BJ (cell line): ENCODE data around the gene CLDN3. TPM values are rescaled to one million over a fixed set of nuclear protein-coding genes. Genes with fewer than 3 reads are reported as not detected.

Experiments used
- CTCF ChIA-PET: fragments of 350-600 bp; formaldehyde crosslinking; extraction: SDS; loops from one replicate; lab custom pipeline; 2021; ENCODE audit warnings: antibody characterized with exemption, inconsistent platforms; lab: Yijun Ruan, JAX
- POLR2A ChIA-PET: fragments of 300-600 bp; sonication (Branson Sonifier 250); formaldehyde crosslinking; extraction: SDS; loops from one replicate; lab custom pipeline; 2021; ENCODE audit warnings: antibody characterized with exemption; lab: Charles Lee
- DNase-seq: peaks from one replicate; pipeline ENCODE4 v3.0.0-alpha.2; 2011; ENCODE audit warnings: low read depth
- H3K27me3 ChIP-seq: 2 replicates; pipeline ENCODE4 v1.6.0; 2011; ENCODE audit warnings: low read length; ENCODE audit not compliant: control insufficient read depth, insufficient read depth
- H3K36me3 ChIP-seq: 2 replicates; pipeline ENCODE4 v1.5.1; 2011; ENCODE audit warnings: low read length; ENCODE audit not compliant: control insufficient read depth, insufficient read depth
- H3K4me3 ChIP-seq: 2 replicates; pipeline ENCODE4 v1.5.1; 2011; ENCODE audit warnings: low read depth, mild to moderate bottlenecking, control low read depth, low read length
- CTCF ChIP-seq: IDR thresholded peaks from 2 replicates; pipeline ENCODE4 v1.5.1; 2011; ENCODE audit warnings: low read depth, mild to moderate bottlenecking, control low read depth, inconsistent platforms, low read length, moderate library complexity; ENCODE audit not compliant: insufficient read depth
- polyA plus RNA-seq: library from polyadenylated mRNA; depleted of rRNA; stranded (reverse); fragments of >200 nt; gene quantifications from 2 replicates; pipeline ENCODE4 v1.2.3, GENCODE V29; 2011

The CLDN3 gene
- polyA plus RNA-seq, 1 experiment: not detected

GRCh38 chr7:73732397-73732796 lies 37.7 kb downstream of the CLDN3 start:
- POLR2A ChIA-PET: interaction anchor here (0.8 kb wide), 1 partner anchor 17 kb away, joined by 6 read pairs; no protein-coding TSS in a partner anchor

DNA sequence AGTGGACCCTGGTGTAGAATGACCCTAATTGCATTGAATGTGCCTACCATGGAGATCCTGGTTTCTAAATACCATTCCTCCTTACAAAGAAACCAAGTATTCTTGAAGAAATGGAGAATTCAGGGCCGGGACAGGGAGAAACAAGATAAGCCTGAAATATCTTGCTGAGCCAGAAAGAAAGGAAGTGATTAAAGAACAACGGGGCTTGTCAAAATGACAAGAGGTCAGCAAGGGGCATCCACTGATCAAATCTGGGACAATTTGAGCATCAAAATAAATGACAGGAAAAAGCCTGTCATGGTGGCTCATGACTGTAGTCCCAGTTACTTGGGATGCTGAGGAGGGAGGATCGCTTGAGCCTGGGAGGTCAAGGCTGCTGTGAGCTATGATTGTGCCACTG lies 39.6 kb downstream of the CLDN3 start:
- no peak overlapping the region for H3K4me3 ChIP-seq
- DNase-seq: no peak
- H3K36me3 ChIP-seq: no peaks in the 10 kb centered on the region
- TF ChIP-seq CTCF: no peak
- no peaks in the 10 kb centered on the region for H3K27me3 ChIP-seq
- POLR2A ChIA-PET: no interaction called here
- CTCF ChIA-PET: interaction anchor here (8.7 kb wide), 1 partner anchor 124 kb away, joined by 92 read pairs; no protein-coding TSS in a partner anchor

More at GRCh38 chr7:73732397-73732796, 37.7 kb downstream of the CLDN3 start:
- no peak overlapping the region for H3K4me3 ChIP-seq
- TF ChIP-seq CTCF: no peak
- no peak for DNase-seq
- CTCF ChIA-PET: interaction anchor here (0.6 to 8.7 kb wide), 3 partner anchors 13 to 126 kb away, joined by 3 to 92 read pairs (median 4); no protein-coding TSS in a partner anchor
- peaks cover 4% of the 10 kb centered on the region for H3K36me3 ChIP-seq
- H3K27me3 ChIP-seq: no peaks in the 10 kb centered on the region

GRCh38 chr7:73728551-73728950 lies 41.5 kb downstream of the CLDN3 start:
- ChIA-PET CTCF (interaction anchor here (0.8 to 2.6 kb wide), 5 partner anchors 60 to 122 kb away, joined by 4 to 20 read pairs (median 4); partner anchors contain the start of gene VPS37D), POLR2A (no interaction called here)
- Histone ChIP-seq H3K4me3 (no peak overlapping the region), H3K27me3 (no peaks in the 10 kb centered on the region), H3K36me3 (no peaks in the 10 kb centered on the region)
- DNase-seq: no peak
- no peak for TF ChIP-seq CTCF

DNA sequence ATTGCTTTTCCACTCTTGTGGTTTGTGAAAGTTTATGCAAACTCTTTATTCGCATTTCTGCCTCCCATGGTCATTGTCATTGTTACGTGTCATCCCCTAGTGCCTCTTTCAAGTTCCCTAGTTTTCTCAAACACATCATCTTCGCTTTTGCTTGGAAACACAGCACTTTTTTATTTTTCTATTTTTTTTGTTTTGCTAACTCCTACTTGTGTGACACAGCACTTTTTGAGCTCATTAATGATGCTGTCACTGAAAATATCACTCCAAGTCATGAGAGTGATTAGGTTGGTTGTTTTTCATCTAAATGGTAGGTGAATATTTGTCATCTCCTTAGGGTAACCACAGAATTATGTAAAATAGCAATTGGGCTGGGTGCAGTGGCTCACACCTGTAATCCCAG lies 42.1 kb downstream of the CLDN3 start:
- DNase-seq: no peak
- Histone ChIP-seq H3K27me3 (no peaks in the 10 kb centered on the region), H3K36me3 (no peaks in the 10 kb centered on the region), H3K4me3 (no peak overlapping the region)
- no peak for TF ChIP-seq CTCF
- CTCF ChIA-PET: interaction anchor here (0.8 to 2.6 kb wide), 5 partner anchors 60 to 122 kb away, joined by 4 to 20 read pairs (median 4); partner anchors contain the start of gene VPS37D
- POLR2A ChIA-PET: no interaction called here

GRCh38 chr7:73726083-73726466 lies 44.0 kb downstream of the CLDN3 start:
- H3K36me3 ChIP-seq: no peaks in the 10 kb centered on the region
- CTCF ChIA-PET: interaction anchor here (0.6 to 6.2 kb wide), 28 partner anchors 9 to 354 kb away, joined by 3 to 159 read pairs (median 5); partner anchors contain the start of genes ABHD11 and VPS37D
- no peak overlapping the region for H3K4me3 ChIP-seq
- DNase-seq: no peak
- POLR2A ChIA-PET: no interaction called here
- no peaks in the 10 kb centered on the region for H3K27me3 ChIP-seq
- no peak for TF ChIP-seq CTCF
